ENCODE results near the gene DGUOK. TPM values are rescaled to one million over a fixed set of nuclear protein-coding genes. Genes with fewer than 3 reads are reported as not detected.

The DGUOK gene
- total and polyA plus RNA-seq, 2 experiments from 2014 or later: 50.9 to 116 TPM

DNA sequence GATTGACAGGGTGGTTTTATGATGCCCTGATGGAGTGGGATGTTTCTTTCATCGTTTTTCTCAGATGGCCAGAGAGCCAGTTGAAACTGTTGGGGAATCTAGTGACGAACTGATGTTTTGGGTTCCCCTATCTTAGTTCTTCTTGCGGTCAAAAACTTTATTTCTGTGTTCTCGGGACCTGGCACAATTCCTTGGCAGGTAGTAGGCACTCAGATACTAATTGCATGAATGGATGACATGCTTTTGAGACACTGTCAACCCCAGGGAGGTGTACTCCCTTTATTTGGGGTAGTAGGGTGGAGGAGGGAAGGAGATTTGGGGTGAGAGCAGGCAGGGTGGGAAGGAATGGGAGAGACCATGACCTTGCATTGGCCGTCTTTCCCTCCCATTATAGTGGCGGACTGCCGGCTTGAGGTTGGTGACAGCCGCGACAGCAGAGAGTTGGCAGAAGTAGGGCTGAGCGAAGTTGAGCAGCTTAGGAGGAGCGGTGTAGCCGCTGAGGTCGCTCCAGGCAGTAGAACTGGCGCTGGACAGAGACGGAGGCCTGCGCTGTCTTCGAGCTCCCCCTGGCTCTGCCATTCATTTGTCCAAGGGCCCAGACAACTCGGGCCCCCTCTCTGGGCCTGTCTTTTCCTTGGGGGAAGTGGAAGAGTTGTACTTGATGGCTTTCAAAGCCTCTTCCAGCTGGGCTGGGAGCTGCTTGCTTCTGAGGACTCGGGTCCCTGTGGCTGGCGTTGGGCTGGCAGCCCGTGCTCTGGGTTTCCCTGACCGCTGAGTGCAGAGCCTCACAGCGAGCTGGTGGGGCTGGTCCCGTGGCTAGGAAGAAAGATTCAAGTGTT lies 60.6 kb downstream of the DGUOK start:
- 0 out of 2 replicates have a peak, but pooled peaks cover 2% of the 10 kb centered on the region for H3K4me1 ChIP-seq (ENCODE audit: insufficient read depth)
- DNase-seq: no peak
- no peaks in the 10 kb centered on the region for H3K27me3 ChIP-seq (replicated peaks; ENCODE audit: insufficient read depth)
- H3K4me3 ChIP-seq: no peak overlapping the region
- H3K27ac ChIP-seq: no peak overlapping the region
- no peaks in the 10 kb centered on the region for H3K9me2 ChIP-seq (ENCODE audit: insufficient read depth)
- H3K9ac ChIP-seq: no peak overlapping the region
- H2AFZ ChIP-seq: no peak overlapping the region
- no peak for TF ChIP-seq EZH2phosphoT487 (IDR thresholded peaks at IDR 0.05; ENCODE audit: insufficient read depth, low read depth)
- TF ChIP-seq EZH2 (IDR thresholded peaks at IDR 0.05; ENCODE audit: insufficient read depth, poor library complexity, severe bottlenecking): no peak
- H3K4me2 ChIP-seq (ENCODE audit: unreplicated experiment): no peak overlapping the region
- in situ Hi-C loops (cut with MboI): no loop called here
- no peaks in the 10 kb centered on the region for H3K9me3 ChIP-seq (ENCODE audit: low read depth)
- H3K79me2 ChIP-seq (ENCODE audit: insufficient read depth): peaks cover 5% of the 10 kb centered on the region; the same call in 1 of the 2 replicates
- H4K20me1 ChIP-seq (ENCODE audit: insufficient read depth): no peaks in the 10 kb centered on the region
- H3K36me3 ChIP-seq (ENCODE audit: low read depth): no peaks in the 10 kb centered on the region
- H3F3A ChIP-seq (ENCODE audit: insufficient read depth): peaks cover 14% of the 10 kb centered on the region; the same call in 1 of the 2 replicates
- WGBS, 2 experiments (ENCODE audit: low coverage in 1 of 2, low lambda C conversion rate in 2 of 2, missing lambda C conversion rate in 2 of 2): 83 to 86% methylated on average over 23 to 24 of the region's 24 CpGs

DNA sequence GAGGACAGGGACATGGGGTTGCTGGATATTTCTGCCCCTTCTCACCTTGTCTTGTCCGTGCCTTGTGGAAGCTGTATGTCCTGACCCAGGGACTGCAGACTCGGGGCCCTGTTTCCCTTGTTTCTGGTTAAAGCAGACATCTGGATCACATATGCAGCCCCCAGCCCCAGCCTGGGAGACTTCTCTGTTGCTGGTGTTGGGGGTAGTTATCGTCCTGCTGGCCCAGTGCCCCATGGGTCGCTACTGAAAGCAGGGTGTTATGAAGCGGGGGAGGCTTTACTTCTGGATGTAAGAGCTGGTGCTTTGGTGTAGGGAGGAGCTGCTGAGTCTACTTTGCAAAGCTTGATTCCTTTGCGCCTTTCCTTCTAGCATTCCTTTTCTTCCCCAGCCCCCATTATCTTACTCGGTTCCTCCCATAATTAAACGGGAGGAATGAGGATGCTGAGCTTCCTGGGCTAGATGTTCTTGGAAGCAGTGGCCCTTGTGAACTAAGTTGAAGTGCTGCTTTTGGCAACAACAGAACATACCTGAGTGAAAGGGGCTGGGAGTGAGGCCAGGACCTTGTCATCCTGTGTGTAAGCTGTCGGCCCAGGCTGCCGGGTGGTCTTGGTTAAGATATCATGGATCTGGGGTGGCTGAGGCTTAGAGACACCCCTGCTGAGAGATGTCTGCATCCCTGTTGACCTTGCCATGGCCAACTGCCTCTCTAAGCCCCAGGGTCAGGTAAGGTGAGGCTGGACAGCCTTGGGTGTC lies 61.4 kb downstream of the DGUOK start:
- H3K4me2 ChIP-seq (ENCODE audit: unreplicated experiment): no peak overlapping the region
- H3K4me3 ChIP-seq: no peak overlapping the region
- H3K27ac ChIP-seq: no peak overlapping the region
- no peak for TF ChIP-seq EZH2 (IDR thresholded peaks at IDR 0.05; ENCODE audit: insufficient read depth, poor library complexity, severe bottlenecking)
- no peak for TF ChIP-seq EZH2phosphoT487 (IDR thresholded peaks at IDR 0.05; ENCODE audit: insufficient read depth, low read depth)
- H3K9ac ChIP-seq: no peak overlapping the region
- no peaks in the 10 kb centered on the region for H3K27me3 ChIP-seq (replicated peaks; ENCODE audit: insufficient read depth)
- WGBS, 2 experiments (ENCODE audit: low coverage in 1 of 2, low lambda C conversion rate in 2 of 2, missing lambda C conversion rate in 2 of 2): 84 to 86% methylated on average over 10 of the region's 10 CpGs
- no peak for DNase-seq
- H4K20me1 ChIP-seq (ENCODE audit: insufficient read depth): no peaks in the 10 kb centered on the region
- in situ Hi-C loops (cut with MboI): no loop called here
- no peaks in the 10 kb centered on the region for H3K9me2 ChIP-seq (ENCODE audit: insufficient read depth)
- H3K9me3 ChIP-seq (ENCODE audit: low read depth): no peaks in the 10 kb centered on the region
- H2AFZ ChIP-seq: no peak overlapping the region
- no peaks in the 10 kb centered on the region for H3K36me3 ChIP-seq (ENCODE audit: low read depth)
- H3K79me2 ChIP-seq (ENCODE audit: insufficient read depth): peaks cover 5% of the 10 kb centered on the region; the same call in 1 of the 2 replicates
- H3K4me1 ChIP-seq (ENCODE audit: insufficient read depth): peaks cover 3% of the 10 kb centered on the region
- peaks cover 6% of the 10 kb centered on the region; the same call in 1 of the 2 replicates for H3F3A ChIP-seq (ENCODE audit: insufficient read depth)

DNA sequence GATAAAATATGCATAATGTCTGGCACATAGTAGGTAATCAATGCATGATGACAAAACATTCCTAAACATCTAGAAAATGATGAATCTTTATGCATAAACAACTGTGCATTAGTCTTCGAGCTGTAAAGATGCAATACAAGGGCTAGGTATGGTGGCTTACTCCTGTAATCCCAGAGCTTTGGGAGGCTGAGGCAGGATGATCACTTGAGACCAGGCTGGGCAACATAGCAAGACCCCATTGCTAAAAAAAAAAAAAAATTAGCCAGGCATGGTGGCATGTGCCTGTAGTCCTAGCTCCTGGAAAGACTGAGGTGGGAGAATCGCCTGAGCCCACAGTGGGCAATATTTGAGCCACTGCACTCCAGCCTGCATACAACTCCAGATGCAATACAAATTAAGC lies 63.3 kb downstream of the DGUOK start:
- Histone ChIP-seq H3K9me3 (ENCODE audit: low read depth) (no peaks in the 10 kb centered on the region), H3K4me1 (ENCODE audit: insufficient read depth) (peaks cover 12% of the 10 kb centered on the region), H3K4me3 (no peak overlapping the region), H3F3A (ENCODE audit: insufficient read depth) (no peaks in the 10 kb centered on the region), H2AFZ (no peak overlapping the region), H3K9ac (no peak overlapping the region), H3K36me3 (ENCODE audit: low read depth) (no peaks in the 10 kb centered on the region), H3K27me3 (replicated peaks; ENCODE audit: insufficient read depth) (no peaks in the 10 kb centered on the region), H4K20me1 (ENCODE audit: insufficient read depth) (no peaks in the 10 kb centered on the region), H3K27ac (no peak overlapping the region), H3K79me2 (ENCODE audit: insufficient read depth) (peaks cover 5% of the 10 kb centered on the region; the same call in 1 of the 2 replicates), H3K9me2 (ENCODE audit: insufficient read depth) (no peaks in the 10 kb centered on the region), H3K4me2 (ENCODE audit: unreplicated experiment) (no peak overlapping the region)
- WGBS, 2 experiments (ENCODE audit: low coverage in 1 of 2, low lambda C conversion rate in 2 of 2, missing lambda C conversion rate in 2 of 2): 95 to 98% methylated on average over 2 of the region's 2 CpGs
- TF ChIP-seq EZH2 (IDR thresholded peaks at IDR 0.05; ENCODE audit: insufficient read depth, poor library complexity, severe bottlenecking): no peak
- TF ChIP-seq EZH2phosphoT487 (IDR thresholded peaks at IDR 0.05; ENCODE audit: insufficient read depth, low read depth): no peak
- in situ Hi-C loops (cut with MboI): no loop called here
- DNase-seq: no peak

DNA sequence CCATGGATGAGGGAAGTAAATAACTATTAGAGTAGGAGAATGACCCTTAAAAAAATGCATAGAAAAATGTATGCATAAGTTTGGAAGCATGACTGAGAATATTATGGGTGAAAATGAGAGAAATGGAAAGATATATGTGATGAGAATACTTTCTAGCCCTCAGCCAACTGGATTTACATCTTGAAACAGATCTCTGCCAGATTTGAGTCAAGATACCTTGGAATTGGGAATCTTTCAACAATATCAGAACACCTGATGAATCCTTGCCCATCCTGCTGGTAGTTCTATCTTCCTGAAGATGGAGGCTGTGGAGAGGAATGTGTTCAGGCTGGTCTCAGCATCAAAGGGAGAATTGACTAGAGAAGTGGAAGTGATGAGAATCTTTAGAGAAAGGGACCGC lies 63.9 kb downstream of the DGUOK start:
- Histone ChIP-seq H3K79me2 (ENCODE audit: insufficient read depth) (peaks cover 5% of the 10 kb centered on the region; the same call in 1 of the 2 replicates), H3K27ac (no peak overlapping the region), H3K9ac (no peak overlapping the region), H3K9me3 (ENCODE audit: low read depth) (no peaks in the 10 kb centered on the region), H3K4me3 (no peak overlapping the region), H2AFZ (no peak overlapping the region), H3K4me2 (ENCODE audit: unreplicated experiment) (no peak overlapping the region), H3K36me3 (ENCODE audit: low read depth) (no peaks in the 10 kb centered on the region), H3K9me2 (ENCODE audit: insufficient read depth) (no peaks in the 10 kb centered on the region), H3F3A (ENCODE audit: insufficient read depth) (no peaks in the 10 kb centered on the region), H3K4me1 (ENCODE audit: insufficient read depth) (peaks cover 12% of the 10 kb centered on the region), H4K20me1 (ENCODE audit: insufficient read depth) (no peaks in the 10 kb centered on the region), H3K27me3 (replicated peaks; ENCODE audit: insufficient read depth) (no peaks in the 10 kb centered on the region)
- in situ Hi-C loops (cut with MboI): no loop called here
- no peak for TF ChIP-seq EZH2phosphoT487 (IDR thresholded peaks at IDR 0.05; ENCODE audit: insufficient read depth, low read depth)
- no peak for TF ChIP-seq EZH2 (IDR thresholded peaks at IDR 0.05; ENCODE audit: insufficient read depth, poor library complexity, severe bottlenecking)
- DNase-seq: no peak
- WGBS, 2 experiments (ENCODE audit: low coverage in 1 of 2, low lambda C conversion rate in 2 of 2, missing lambda C conversion rate in 2 of 2): 95 to 96% methylated on average over 1 of the region's 1 CpG
